ENCODE data around the gene WDFY1.

The WDFY1 gene

GRCh38 chr2:223915071-223915470 lies 30.1 kb downstream of the WDFY1 start:
- H3K4me3 ChIP-seq (ENCODE audit: control insufficient read depth, low read depth, low read length), result no peak overlapping the region
- no peak for DNase-seq (ENCODE audit: low read depth)
- no peak for TF ChIP-seq CTCF (IDR thresholded peaks at IDR 0.05; ENCODE audit: control insufficient read depth, insufficient read depth, low read depth, low read length, missing control alignments)

DNA sequence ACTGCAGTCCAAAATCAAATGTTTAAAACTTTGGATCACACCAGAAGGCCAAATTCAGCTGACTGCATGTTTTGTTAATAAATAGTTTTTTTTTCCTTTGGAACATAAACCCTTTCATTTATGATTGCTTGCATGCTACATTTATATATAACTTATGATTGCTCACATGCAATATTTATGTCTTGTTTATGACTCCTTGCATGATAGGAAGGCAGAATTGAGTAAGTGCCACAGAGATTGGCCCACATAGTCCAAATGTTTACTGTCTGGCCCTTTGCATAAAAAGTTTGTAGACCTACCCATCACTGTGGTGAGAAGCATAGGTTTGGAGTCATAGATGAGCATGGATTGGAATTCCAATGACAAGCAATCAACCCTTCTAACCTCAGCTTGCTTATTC lies 30.8 kb downstream of the WDFY1 start:
- DNase-seq (ENCODE audit: low read depth), result no peak
- no peak for TF ChIP-seq CTCF (IDR thresholded peaks at IDR 0.05; ENCODE audit: control insufficient read depth, insufficient read depth, low read depth, low read length, missing control alignments)

DNA sequence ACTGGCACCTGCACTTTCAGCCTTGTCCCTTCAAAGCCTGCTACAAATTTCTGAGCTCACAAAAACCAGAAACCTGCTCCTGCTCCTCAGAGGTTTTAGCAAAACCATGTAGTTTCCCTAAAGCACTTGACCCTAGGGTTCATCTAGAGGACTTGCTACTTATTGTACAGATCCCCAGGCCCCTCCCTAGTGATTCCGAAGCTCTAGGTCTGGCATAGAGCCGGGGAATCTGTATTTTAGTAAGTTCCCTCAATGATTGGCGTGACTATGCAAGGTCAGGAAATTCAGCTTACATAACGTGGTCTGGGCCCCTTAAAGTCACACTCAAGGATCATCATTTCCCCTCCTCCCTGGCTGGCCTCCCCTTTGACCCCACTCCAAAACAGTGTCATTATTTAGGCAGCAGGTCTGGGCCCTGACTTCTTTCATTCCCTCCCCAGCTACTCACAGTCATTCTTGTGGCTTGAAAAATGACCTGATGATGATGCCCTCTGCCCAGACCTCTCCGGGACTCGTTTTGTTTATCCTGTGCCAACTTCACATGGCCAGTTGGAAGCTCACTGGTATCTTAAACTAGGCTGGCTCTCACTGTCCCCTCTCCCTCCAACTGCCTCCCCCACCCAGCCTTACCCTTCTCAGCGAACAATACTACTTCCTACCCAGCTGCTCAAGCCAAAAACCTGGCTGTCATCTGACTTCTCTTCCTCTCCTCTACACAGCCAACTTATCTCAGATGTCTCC lies 36.0 kb downstream of the WDFY1 start:
- no peak overlapping the region for H3K4me3 ChIP-seq (ENCODE audit: control insufficient read depth, low read depth, low read length)
- no peak for TF ChIP-seq CTCF (IDR thresholded peaks at IDR 0.05; ENCODE audit: control insufficient read depth, insufficient read depth, low read depth, low read length, missing control alignments)
- no peak for DNase-seq (ENCODE audit: low read depth)

More for the DNA sequence above, 30.8 kb downstream of the WDFY1 start:
- no peak overlapping the region for H3K4me3 ChIP-seq (ENCODE audit: control insufficient read depth, low read depth, low read length)

DNA sequence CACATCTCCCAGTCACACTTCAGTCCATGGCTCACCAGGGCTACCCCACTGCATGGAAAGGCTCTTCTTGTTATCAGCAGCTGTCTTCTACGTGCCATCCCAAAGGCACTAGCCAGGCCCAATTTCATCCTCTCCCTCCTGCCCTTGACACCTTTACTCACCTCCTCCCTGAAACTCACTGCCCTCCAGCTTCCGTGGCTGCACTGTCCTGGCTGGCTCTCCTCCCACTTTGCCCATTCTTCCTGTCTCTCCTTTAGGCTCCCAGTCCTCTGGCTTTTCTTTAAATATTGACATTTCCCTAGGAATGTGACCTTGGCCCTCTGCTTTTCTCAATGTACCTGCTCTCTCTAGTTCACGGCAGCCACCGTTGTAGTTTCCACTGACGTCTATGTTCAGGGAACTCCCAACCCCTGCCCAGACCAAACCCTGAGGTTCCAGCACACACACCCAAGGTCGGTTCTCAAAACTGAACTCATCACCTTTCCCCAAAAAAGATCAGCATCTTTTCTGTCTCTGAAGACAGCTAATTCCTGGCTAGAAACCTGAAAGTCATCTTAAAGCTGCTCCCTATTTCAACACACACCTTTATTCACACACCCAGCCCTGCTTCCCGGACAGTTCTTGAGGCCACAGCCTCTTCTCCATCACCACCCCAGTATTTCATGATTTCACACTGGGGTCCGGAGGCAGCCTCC lies 36.7 kb downstream of the WDFY1 start:
- H3K4me3 ChIP-seq (ENCODE audit: control insufficient read depth, low read depth, low read length), result no peak overlapping the region
- DNase-seq (ENCODE audit: low read depth), result no peak
- TF ChIP-seq CTCF (IDR thresholded peaks at IDR 0.05; ENCODE audit: control insufficient read depth, insufficient read depth, low read depth, low read length, missing control alignments), result no peak

DNA sequence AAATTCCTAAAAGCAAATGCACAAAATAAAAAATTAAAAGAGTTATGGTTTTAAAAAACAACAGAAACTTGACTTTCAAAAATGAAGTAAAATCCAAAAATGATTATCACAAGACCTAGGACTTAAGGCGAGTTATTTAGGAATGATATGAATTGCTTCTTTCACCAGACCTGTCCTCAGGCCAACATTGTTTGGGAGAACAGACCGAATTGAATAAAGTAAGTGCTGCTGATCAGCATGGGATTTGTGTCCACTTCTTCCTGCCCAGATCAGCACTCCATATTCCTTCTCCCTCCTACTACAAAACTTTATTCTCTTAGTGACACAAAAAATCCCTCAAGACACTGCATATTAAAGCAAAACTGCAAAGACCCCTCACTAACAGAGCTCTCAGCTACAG lies 39.1 kb downstream of the WDFY1 start:
- no peak overlapping the region for H3K4me3 ChIP-seq (ENCODE audit: control insufficient read depth, low read depth, low read length)
- no peak for DNase-seq (ENCODE audit: low read depth)
- TF ChIP-seq CTCF (IDR thresholded peaks at IDR 0.05; ENCODE audit: control insufficient read depth, insufficient read depth, low read depth, low read length, missing control alignments), result no peak

DNA sequence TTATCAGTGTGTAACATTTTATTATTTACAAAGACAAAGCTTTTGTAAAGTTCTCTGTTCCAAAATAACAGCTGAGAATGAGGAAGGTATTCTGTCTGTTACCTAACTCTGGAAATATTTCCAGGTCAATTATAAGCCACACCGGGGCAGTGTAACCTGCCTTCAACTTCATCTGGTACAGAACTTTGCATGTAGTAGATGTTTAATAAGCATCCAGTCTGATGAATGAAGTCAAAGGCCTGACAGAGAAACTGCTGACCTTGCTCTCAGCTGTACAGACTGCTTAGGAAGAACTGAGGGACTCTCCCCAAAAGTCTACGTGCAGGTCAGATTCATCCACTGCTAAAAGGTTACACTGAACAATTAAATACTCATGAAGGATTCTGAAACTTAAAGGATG lies 43.3 kb downstream of the WDFY1 start:
- TF ChIP-seq CTCF (IDR thresholded peaks at IDR 0.05; ENCODE audit: control insufficient read depth, insufficient read depth, low read depth, low read length, missing control alignments), result no peak
- no peak overlapping the region for H3K4me3 ChIP-seq (ENCODE audit: control insufficient read depth, low read depth, low read length)
- DNase-seq (ENCODE audit: low read depth), result no peak
